ENCODE data around the gene WDR7.

DNA sequence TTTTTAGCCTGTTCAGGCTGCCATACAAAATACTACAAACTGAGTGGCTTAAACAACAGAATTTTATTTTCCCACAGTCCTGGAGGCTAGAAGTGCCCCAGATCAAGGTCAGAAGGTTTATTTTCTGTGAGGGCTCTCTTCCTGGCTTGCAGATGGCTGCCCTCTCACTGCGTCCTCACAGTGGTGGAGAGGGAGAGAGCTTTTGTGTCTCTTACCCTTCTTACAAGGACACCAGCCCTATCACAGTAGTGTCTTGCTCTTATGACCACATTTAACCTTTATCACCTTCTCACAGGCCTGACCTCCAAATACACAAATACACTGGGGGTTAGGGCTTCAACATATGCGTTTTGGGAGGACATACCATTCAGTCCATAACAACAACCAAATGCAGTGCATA lies 11.7 kb downstream of the WDR7 start:
- TF ChIP-seq, protein P1, sequence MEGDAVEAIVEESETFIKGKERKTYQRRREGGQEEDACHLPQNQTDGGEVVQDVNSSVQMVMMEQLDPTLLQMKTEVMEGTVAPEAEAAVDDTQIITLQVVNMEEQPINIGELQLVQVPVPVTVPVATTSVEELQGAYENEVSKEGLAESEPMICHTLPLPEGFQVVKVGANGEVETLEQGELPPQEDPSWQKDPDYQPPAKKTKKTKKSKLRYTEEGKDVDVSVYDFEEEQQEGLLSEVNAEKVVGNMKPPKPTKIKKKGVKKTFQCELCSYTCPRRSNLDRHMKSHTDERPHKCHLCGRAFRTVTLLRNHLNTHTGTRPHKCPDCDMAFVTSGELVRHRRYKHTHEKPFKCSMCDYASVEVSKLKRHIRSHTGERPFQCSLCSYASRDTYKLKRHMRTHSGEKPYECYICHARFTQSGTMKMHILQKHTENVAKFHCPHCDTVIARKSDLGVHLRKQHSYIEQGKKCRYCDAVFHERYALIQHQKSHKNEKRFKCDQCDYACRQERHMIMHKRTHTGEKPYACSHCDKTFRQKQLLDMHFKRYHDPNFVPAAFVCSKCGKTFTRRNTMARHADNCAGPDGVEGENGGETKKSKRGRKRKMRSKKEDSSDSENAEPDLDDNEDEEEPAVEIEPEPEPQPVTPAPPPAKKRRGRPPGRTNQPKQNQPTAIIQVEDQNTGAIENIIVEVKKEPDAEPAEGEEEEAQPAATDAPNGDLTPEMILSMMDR (IDR thresholded peaks at IDR 0.05): no peak
- TF ChIP-seq POLR2A (IDR thresholded peaks at IDR 0.05): no peak
